ENCODE data around the gene FRMPD1. TPM values are rescaled to one million over a fixed set of nuclear protein-coding genes. Genes with fewer than 3 reads are reported as not detected.

The FRMPD1 gene
- total and polyA plus RNA-seq, 2 of the 13 experiments (the other 11 are each of a cell fraction or from before 2014, with no cell fraction given): not detected

DNA sequence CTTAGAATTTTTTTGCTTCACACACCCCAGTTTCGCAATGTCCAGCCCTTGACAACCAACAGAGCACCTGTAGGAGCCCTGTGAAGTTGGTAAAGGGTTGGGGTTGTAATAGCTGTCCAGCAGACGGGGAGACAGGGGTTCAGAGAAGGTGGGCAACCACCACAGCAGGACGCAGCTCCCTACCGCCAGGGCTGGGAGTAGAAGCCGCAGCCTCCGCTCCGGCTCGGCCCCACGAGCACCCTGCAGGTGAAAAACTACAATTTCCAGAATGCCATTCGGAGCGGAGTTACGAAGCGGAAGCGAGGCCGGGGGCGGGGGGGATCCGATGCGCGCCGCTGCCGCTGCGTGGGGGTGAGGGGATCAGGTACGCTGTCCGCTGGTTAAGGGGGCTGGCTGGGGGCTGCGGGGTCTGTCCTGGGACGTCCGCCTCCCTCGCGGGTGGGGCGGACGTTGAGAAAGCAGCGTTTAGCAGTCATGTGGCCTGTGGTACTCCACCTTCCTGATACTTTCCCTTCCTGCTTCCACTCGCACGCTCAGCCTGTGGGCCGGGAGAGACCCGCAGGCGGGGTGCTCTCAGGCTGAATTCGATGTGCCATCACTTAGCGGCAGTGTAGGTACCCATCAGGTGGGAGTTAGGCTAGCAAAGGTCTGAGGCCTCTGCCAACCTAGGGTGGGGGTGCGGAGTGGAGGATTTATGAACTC, 102.9 kb downstream of the FRMPD1 start, which contains the start of gene TRMT10B (continued):
- no peak for TF ChIP-seq PAX8 (CRISPR knock-in tag; IDR thresholded peaks at IDR 0.05; ENCODE audit: borderline replicate concordance)
- peak; percentile 87 for TF ChIP-seq ELF1 (CRISPR knock-in tag; IDR thresholded peaks at IDR 0.05)
- no peak; the same call in 2 of the 3 replicates for TF ChIP-seq MXI1 (IDR thresholded peaks at IDR 0.05; ENCODE audit: borderline replicate concordance, low read depth, low read length)
- TF ChIP-seq KLF15 (CRISPR knock-in tag; IDR thresholded peaks at IDR 0.05; ENCODE audit: borderline replicate concordance): no peak
- TF ChIP-seq HDAC2 (CRISPR knock-in tag; IDR thresholded peaks at IDR 0.05): peak; percentile 23; the same call in 1 of the 2 replicates
- TF ChIP-seq, protein P1, sequence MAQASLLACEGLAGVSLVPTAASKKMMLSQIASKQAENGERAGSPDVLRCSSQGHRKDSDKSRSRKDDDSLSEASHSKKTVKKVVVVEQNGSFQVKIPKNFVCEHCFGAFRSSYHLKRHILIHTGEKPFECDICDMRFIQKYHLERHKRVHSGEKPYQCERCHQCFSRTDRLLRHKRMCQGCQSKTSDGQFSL (CRISPR knock-in tag; IDR thresholded peaks at IDR 0.05): peak; percentile 91
- peak; percentile 88 for TF ChIP-seq ZFX (CRISPR knock-in tag; IDR thresholded peaks at IDR 0.05; ENCODE audit: low read depth)
- no peak for TF ChIP-seq SMAD9 (CRISPR knock-in tag; IDR thresholded peaks at IDR 0.05)
- no peak for TF ChIP-seq MZF1 (CRISPR knock-in tag; IDR thresholded peaks at IDR 0.05; ENCODE audit: borderline replicate concordance)
- 0 out of 2 replicates have a peak, but pooled peaks have one; percentile 12 for TF ChIP-seq KDM4B (CRISPR knock-in tag; IDR thresholded peaks at IDR 0.05)
- peak; percentile 33 for TF ChIP-seq SRSF1 (optimal IDR thresholded peaks at IDR 0.05; ENCODE audit: low read depth, low read length)
- TF ChIP-seq, protein P2, sequence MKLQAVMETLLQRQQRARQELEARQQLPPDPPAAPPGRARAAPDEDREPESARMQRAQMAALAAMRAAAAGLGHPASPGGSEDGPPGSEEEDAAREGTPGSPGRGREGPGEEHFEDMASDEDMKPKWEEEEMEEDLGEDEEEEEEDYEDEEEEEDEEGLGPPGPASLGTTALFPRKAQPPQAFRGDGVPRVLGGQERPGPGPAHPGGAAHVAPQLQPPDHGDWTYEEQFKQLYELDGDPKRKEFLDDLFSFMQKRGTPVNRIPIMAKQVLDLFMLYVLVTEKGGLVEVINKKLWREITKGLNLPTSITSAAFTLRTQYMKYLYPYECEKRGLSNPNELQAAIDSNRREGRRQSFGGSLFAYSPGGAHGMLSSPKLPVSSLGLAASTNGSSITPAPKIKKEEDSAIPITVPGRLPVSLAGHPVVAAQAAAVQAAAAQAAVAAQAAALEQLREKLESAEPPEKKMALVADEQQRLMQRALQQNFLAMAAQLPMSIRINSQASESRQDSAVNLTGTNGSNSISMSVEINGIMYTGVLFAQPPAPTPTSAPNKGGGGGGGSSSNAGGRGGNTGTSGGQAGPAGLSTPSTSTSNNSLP (IDR thresholded peaks at IDR 0.05; ENCODE audit: low read depth, low read length): no peak
- no peak for TF ChIP-seq FOXO1 (CRISPR knock-in tag; IDR thresholded peaks at IDR 0.05)
- TF ChIP-seq, protein P3, sequence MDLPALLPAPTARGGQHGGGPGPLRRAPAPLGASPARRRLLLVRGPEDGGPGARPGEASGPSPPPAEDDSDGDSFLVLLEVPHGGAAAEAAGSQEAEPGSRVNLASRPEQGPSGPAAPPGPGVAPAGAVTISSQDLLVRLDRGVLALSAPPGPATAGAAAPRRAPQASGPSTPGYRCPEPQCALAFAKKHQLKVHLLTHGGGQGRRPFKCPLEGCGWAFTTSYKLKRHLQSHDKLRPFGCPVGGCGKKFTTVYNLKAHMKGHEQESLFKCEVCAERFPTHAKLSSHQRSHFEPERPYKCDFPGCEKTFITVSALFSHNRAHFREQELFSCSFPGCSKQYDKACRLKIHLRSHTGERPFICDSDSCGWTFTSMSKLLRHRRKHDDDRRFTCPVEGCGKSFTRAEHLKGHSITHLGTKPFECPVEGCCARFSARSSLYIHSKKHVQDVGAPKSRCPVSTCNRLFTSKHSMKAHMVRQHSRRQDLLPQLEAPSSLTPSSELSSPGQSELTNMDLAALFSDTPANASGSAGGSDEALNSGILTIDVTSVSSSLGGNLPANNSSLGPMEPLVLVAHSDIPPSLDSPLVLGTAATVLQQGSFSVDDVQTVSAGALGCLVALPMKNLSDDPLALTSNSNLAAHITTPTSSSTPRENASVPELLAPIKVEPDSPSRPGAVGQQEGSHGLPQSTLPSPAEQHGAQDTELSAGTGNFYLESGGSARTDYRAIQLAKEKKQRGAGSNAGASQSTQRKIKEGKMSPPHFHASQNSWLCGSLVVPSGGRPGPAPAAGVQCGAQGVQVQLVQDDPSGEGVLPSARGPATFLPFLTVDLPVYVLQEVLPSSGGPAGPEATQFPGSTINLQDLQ (CRISPR knock-in tag; IDR thresholded peaks at IDR 0.05): no peak
- no peak for TF ChIP-seq MTA3 (CRISPR knock-in tag; IDR thresholded peaks at IDR 0.05)
- TF ChIP-seq CEBPG (CRISPR knock-in tag; IDR thresholded peaks at IDR 0.05): peak; percentile 53
- peak; percentile 65 for TF ChIP-seq ASH2L (IDR thresholded peaks at IDR 0.05; ENCODE audit: insufficient read length, low read depth, low read length)
- no peak for TF ChIP-seq ZNF382 (CRISPR knock-in tag; IDR thresholded peaks at IDR 0.05; ENCODE audit: borderline replicate concordance)
- TF ChIP-seq PITX1 (CRISPR knock-in tag; IDR thresholded peaks at IDR 0.05): peak; percentile 19; the same call in 1 of the 2 replicates
- peak; percentile 34; the same call in 1 of the 2 replicates for TF ChIP-seq GATAD1 (CRISPR knock-in tag; IDR thresholded peaks at IDR 0.05)
- TF ChIP-seq PTBP1 (IDR thresholded peaks at IDR 0.05; ENCODE audit: low read depth, low read length, poor library complexity, severe bottlenecking): no peak
- peak; percentile 59; the same call in 1 of the 2 replicates for TF ChIP-seq SMAD1 (CRISPR knock-in tag; IDR thresholded peaks at IDR 0.05; ENCODE audit: borderline replicate concordance, low read depth)
- TF ChIP-seq POLR2G (IDR thresholded peaks at IDR 0.05; ENCODE audit: low read depth, low read length): peak; percentile 70

Measured in HepG2 (cell line).